Stimulated activated CD8-positive, alpha-beta memory T cell treated with anti-CD3 and anti-CD28 coated beads, Interleukin-15, amount 100 ng/mL, for 1 hour (primary cell): Measurements from ENCODE around the gene GPR160.
"Not testable (repeated sequence)": the region's sequence is repeated elsewhere in the genome, so short reads cannot be mapped to it uniquely, and the experiment has no call there.

Source experiments
- DNase-seq: peaks from one replicate; pipeline ENCODE4 v3.0.0-alpha.2; 2020; ENCODE audit warnings: low read depth

The GPR160 gene

DNA sequence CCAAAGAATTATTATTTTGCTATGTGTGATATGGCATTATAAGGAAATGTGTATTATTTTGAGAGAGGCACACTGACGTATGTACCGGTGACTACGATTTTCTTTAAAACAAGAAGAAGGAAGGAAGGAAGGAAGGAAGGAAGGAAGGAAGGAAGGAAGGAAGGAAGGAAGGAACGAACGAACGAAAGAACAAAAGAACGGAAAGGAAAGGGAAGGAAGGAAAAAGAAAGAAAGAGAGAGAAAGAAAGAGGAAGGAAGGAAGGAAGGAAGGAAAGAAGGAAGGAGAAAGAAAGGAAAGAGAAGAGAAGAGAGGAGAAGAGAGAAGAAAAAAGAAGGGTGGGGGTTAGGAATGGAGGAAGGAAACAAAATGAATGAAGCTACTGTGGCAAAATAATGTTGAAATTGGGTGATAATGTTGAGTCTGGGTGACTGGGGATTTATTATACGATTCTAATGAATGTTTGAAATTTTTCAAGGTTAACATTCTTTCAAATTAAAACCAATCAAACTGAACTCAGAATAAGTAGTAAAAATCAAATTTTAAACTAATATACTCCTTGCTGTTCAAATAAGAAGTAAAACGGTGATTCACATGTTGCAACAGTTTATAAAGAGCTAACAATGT is 73.5 kb downstream of the GPR160 start:
- no peak for DNase-seq

GRCh38 chr3:170114165-170114564 is 76.4 kb downstream of the GPR160 start:
- DNase-seq, result not testable (repeated sequence)

- DNase-seq, result no peak
These were observed 79.3 kb downstream of the GPR160 start for GRCh38 chr3:170117134-170117533.

GRCh38 chr3:170128259-170128976 is 90.6 kb downstream of the GPR160 start:
- no peak for DNase-seq

DNA sequence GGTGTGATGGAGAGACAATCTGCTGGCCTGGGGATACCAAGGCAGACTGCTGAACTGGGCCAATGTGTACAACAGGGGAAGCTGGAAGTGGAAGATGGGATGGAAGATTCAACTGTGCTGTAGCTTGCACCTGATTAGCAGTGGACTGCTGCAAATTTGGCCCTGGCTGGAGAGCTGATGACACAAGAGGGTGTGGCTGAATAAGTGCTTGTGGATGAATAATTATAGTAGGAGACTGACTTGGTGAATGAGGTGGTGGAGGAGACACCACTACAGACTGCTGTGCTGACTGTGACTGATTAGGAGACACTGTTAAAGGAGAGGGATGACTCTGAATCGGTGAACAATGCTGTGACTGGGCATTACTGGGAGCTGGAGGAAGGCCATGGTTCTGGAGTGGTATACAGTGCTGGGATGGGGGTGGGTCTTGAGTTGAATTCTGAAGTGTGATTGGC is 91.2 kb downstream of the GPR160 start:
- DNase-seq, result no peak

DNA sequence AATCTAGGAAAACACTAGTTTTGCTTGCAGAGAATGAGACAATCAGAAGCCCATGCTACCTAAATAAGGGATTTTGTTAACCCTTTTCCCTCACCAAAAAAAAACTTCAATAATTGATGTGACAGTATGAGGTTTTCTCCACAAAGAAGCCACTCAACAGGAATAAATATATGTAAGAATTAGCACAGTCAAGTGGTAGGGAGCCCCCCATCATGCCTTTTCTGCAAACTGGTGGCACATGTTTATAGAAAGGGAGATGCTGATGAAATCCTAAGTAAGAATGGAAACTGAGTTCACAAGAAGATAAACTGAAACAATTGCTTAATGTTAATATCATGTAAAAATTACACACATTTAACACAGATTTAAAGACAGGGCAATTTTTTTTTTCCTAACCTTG is 92.7 kb downstream of the GPR160 start:
- no peak for DNase-seq

DNA sequence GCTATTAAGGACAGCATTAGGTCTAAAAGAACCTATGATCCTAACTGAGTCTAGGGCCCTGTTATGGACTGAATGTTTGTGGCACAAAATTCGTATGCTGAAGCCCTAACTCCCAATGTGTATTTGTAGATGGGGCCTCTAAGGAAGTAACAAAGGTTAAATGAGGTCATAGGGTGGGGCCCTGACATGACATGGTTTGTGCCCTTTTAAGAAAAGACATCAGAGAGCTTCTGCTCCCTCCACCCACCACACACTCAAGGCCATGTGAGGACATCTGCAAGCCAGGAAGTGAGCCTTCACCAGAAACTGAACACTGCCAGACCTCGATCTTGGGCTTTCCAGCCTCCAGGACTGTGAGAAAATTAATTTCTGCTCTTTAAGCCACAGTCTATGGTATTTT is 94.5 kb downstream of the GPR160 start:
- DNase-seq, result no peak
